KMS-11 (cell line): ENCODE results near the gene RELL1.

Source experiments
- H2AFZ ChIP-seq: fragments of 200-600 bp; sonication (generic); 2 replicates; pipeline ENCODE4 v1.6.1; 2016; ENCODE audit warnings: antibody characterized with exemption, mixed run types, low read depth
- H3K27ac ChIP-seq: fragments of 200-600 bp; sonication (generic); 2 replicates; pipeline ENCODE4 v1.6.1; 2016; ENCODE audit warnings: mild to moderate bottlenecking, mixed run types
- H3K27me3 ChIP-seq: fragments of 200-600 bp; sonication (generic); 2 replicates; pipeline ENCODE4 v1.6.1; 2017; ENCODE audit warnings: mild to moderate bottlenecking, low read depth, mixed run types, moderate library complexity; ENCODE audit not compliant: insufficient read depth
- H3K36me3 ChIP-seq: fragments of 200-600 bp; sonication (generic); 2 replicates; pipeline ENCODE4 v1.6.1; 2017; ENCODE audit warnings: mild to moderate bottlenecking, mixed run types; ENCODE audit not compliant: insufficient read depth
- H3K4me1 ChIP-seq: fragments of 200-600 bp; sonication (generic); 2 replicates; pipeline ENCODE4 v1.6.1; 2016; ENCODE audit warnings: mild to moderate bottlenecking, low read depth, mixed run types; ENCODE audit not compliant: poor library complexity, severe bottlenecking
- H3K4me2 ChIP-seq: fragments of 200-600 bp; sonication (generic); 2 replicates; pipeline ENCODE4 v1.7.0; 2016; ENCODE audit warnings: mild to moderate bottlenecking, mixed run types
- H3K4me3 ChIP-seq: fragments of 200-600 bp; sonication (generic); IDR thresholded peaks from 2 replicates; pipeline ENCODE4 v1.6.1; 2017; ENCODE audit warnings: low read depth, low read length, mixed read lengths; ENCODE audit not compliant: insufficient read depth
- H3K79me2 ChIP-seq: fragments of 200-600 bp; sonication (generic); 2 replicates; pipeline ENCODE4 v1.6.1; 2016; ENCODE audit warnings: low read depth, mixed run types; ENCODE audit not compliant: insufficient read depth
- H3K9ac ChIP-seq: fragments of 200-600 bp; sonication (generic); 2 replicates; pipeline ENCODE4 v1.6.1; 2016; ENCODE audit warnings: mild to moderate bottlenecking, mixed run types
- H4K20me1 ChIP-seq: fragments of 200-600 bp; sonication (generic); 2 replicates; pipeline ENCODE4 v1.6.1; 2016; ENCODE audit warnings: mild to moderate bottlenecking, mixed run types; ENCODE audit not compliant: insufficient read depth
- TF ChIP-seq, protein P1 (sequence below): fragments of 200-600 bp; sonication (generic); conservative IDR thresholded peaks from 2 replicates; pipeline ENCODE4 v1.6.1; 2017; ENCODE audit warnings: low read depth, mild to moderate bottlenecking, antibody characterized with exemption, low read length, moderate library complexity, mixed read lengths

RELL1 gene

DNA sequence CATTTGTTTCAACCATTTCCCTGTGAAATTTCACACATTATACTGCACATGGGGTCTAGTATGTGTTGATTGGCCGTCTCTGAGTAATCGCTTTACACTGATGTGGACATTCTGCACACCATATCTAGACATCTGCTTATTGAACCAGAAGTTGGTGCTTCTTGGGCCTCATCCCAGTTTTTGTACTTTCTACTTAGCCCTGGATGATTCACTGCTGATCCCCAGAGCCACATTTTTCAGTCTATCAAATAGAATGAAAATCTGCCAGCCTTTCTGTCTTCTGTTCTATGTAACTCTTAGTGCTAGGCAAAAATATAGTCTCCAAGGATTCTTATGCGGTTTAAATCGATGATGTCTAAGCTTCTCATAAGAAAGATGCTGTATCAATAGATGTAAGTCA lies 40.5 kb upstream of the RELL1 start:
- H3K4me3 ChIP-seq: no peak overlapping the region
- H2AFZ ChIP-seq: no peak overlapping the region
- H3K4me1 ChIP-seq: no peaks in the 10 kb centered on the region
- no peak overlapping the region for H3K27ac ChIP-seq
- H3K79me2 ChIP-seq: no peaks in the 10 kb centered on the region
- H3K27me3 ChIP-seq: no peaks in the 10 kb centered on the region
- no peaks in the 10 kb centered on the region for H4K20me1 ChIP-seq
- no peak overlapping the region for H3K4me2 ChIP-seq
- no peak overlapping the region for H3K9ac ChIP-seq
- TF ChIP-seq, protein P1, sequence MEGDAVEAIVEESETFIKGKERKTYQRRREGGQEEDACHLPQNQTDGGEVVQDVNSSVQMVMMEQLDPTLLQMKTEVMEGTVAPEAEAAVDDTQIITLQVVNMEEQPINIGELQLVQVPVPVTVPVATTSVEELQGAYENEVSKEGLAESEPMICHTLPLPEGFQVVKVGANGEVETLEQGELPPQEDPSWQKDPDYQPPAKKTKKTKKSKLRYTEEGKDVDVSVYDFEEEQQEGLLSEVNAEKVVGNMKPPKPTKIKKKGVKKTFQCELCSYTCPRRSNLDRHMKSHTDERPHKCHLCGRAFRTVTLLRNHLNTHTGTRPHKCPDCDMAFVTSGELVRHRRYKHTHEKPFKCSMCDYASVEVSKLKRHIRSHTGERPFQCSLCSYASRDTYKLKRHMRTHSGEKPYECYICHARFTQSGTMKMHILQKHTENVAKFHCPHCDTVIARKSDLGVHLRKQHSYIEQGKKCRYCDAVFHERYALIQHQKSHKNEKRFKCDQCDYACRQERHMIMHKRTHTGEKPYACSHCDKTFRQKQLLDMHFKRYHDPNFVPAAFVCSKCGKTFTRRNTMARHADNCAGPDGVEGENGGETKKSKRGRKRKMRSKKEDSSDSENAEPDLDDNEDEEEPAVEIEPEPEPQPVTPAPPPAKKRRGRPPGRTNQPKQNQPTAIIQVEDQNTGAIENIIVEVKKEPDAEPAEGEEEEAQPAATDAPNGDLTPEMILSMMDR: no peak
- H3K36me3 ChIP-seq: no peaks in the 10 kb centered on the region

DNA sequence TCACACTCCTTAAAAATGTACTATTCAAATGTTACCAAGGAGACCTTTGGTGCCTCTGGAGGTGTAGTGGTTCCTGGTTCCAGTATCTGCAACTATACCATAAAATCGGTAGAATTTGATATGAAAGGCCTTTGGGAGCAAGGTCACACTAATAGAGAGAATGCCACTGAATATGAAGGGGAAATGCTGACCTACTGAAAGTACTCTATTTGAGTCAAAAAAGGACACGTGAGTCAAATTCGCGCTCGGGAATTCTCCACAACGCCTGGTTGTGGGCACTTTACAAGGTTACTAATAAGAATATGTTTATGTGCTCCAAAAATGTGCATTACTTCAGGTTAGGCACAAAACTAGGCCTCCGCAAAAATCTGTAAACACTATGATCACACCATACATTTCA lies 39.5 kb upstream of the RELL1 start:
- H4K20me1 ChIP-seq: no peaks in the 10 kb centered on the region
- H3K36me3 ChIP-seq: no peaks in the 10 kb centered on the region
- no peaks in the 10 kb centered on the region for H3K27me3 ChIP-seq
- H3K79me2 ChIP-seq: no peaks in the 10 kb centered on the region
- no peak overlapping the region for H3K4me3 ChIP-seq
- no peak overlapping the region for H2AFZ ChIP-seq
- H3K4me1 ChIP-seq: no peaks in the 10 kb centered on the region
- no peak overlapping the region for H3K4me2 ChIP-seq
- no peak overlapping the region for H3K9ac ChIP-seq
- TF ChIP-seq, protein P1: no peak
- H3K27ac ChIP-seq: no peak overlapping the region

DNA sequence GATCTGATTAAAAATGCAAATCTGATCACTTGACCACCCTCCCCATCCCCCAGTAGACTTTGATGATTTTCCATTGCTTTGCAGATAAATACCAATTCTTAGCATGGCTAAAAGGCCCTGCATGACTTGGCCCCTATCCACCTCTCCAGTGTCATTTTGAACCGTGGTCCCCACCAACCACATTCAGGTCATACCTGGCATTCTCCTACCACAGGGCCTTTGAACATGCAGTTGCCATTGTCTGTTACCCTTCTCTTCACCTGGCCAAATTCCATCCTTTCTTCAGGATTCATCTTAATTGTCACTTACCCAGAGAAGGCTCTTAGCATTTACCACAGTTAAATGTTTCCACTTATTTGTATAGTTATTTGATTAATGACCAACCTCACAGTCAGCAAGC lies 36.9 kb upstream of the RELL1 start:
- Histone ChIP-seq H4K20me1 (no peaks in the 10 kb centered on the region), H3K27ac (no peak overlapping the region), H3K27me3 (no peaks in the 10 kb centered on the region), H3K36me3 (no peaks in the 10 kb centered on the region), H3K79me2 (no peaks in the 10 kb centered on the region), H3K4me2 (no peak overlapping the region), H3K4me3 (no peak overlapping the region), H3K9ac (no peak overlapping the region), H3K4me1 (no peaks in the 10 kb centered on the region), H2AFZ (no peak overlapping the region)
- TF ChIP-seq, protein P1: no peak

DNA sequence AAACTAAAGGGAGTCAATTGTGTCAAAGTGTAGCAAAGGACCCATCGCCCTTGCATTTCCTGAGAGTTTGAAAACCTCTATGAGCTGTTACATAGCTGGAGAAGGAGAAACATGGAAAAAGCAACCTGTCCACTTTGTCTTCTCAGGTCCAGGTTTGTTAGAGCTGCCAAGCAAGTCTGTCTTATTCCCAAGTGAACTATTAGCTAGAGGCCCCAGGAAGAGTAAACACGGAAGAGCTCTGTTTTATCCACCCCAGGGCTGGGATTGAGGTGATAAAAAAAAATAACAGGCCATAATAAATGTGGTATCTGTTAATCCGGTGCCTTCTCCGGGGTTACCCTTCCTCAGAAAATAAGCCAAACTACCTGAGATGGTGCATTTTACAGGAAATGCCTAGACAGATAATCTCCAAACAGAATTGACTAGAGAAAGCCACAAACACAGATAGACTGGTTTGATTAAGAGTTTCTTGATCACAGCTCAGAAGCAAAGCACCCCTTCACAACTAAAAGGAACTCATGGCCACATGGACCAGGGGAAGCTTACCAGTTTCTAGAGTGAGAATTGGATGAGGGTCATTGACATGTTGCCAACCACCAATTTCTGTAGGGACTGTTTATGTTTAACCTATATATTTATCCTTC lies 35.9 kb upstream of the RELL1 start:
- Histone ChIP-seq H3K4me1 (no peaks in the 10 kb centered on the region), H3K27me3 (no peaks in the 10 kb centered on the region), H3K4me2 (no peak overlapping the region), H3K4me3 (no peak overlapping the region), H3K36me3 (no peaks in the 10 kb centered on the region), H3K79me2 (no peaks in the 10 kb centered on the region), H3K9ac (no peak overlapping the region), H3K27ac (no peak overlapping the region), H4K20me1 (no peaks in the 10 kb centered on the region), H2AFZ (no peak overlapping the region)
- TF ChIP-seq, protein P1: no peak
